Ishikawa (cell line): ENCODE data around the gene GTPBP10.

ENCODE experiments used
- CEBPB ChIP-seq: IDR thresholded peaks from 2 replicates; pipeline ENCODE4 v1.6.1; 2012
- CREB1 ChIP-seq: IDR thresholded peaks from 2 replicates; pipeline ENCODE4 v1.6.1; 2012; ENCODE audit warnings: low read depth
- EGR1 ChIP-seq: IDR thresholded peaks from 2 replicates; pipeline ENCODE4 v1.6.1; 2012
- EP300 ChIP-seq: IDR thresholded peaks from 2 replicates; pipeline ENCODE4 v1.6.1; 2012; ENCODE audit warnings: borderline replicate concordance
- FOXM1 ChIP-seq: IDR thresholded peaks from 2 replicates; pipeline ENCODE4 v1.6.1; 2012; ENCODE audit warnings: low read depth, borderline replicate concordance
- NFIC ChIP-seq: IDR thresholded peaks from 2 replicates; pipeline ENCODE4 v1.6.1; 2012
- RAD21 ChIP-seq: IDR thresholded peaks from 2 replicates; pipeline ENCODE4 v1.6.1; 2012; ENCODE audit warnings: low read depth
- TAF1 ChIP-seq: IDR thresholded peaks from 2 replicates; pipeline ENCODE4 v1.6.1; 2012; ENCODE audit warnings: low read depth, mild to moderate bottlenecking
- TCF12 ChIP-seq: IDR thresholded peaks from 2 replicates; pipeline ENCODE4 v1.6.1; 2012; ENCODE audit warnings: low read depth
- TEAD4 ChIP-seq: IDR thresholded peaks from 2 replicates; pipeline ENCODE4 v1.6.1; 2012
- YY1 ChIP-seq: IDR thresholded peaks from 2 replicates; pipeline ENCODE4 v1.6.1; 2012; ENCODE audit warnings: low read depth
- ZBTB7A ChIP-seq: IDR thresholded peaks from 2 replicates; pipeline ENCODE4 v1.6.1; 2012; ENCODE audit warnings: low read depth
- TF ChIP-seq, protein P1 (sequence below): IDR thresholded peaks from 2 replicates; pipeline ENCODE4 v1.6.1; 2012; ENCODE audit warnings: low read depth, mild to moderate bottlenecking
- TF ChIP-seq, protein P2 (sequence below): IDR thresholded peaks from 2 replicates; pipeline ENCODE4 v1.6.1; 2012
- TF ChIP-seq, protein P3 (sequence below): IDR thresholded peaks from 2 replicates; pipeline ENCODE4 v1.6.1; 2012

GTPBP10 gene

DNA sequence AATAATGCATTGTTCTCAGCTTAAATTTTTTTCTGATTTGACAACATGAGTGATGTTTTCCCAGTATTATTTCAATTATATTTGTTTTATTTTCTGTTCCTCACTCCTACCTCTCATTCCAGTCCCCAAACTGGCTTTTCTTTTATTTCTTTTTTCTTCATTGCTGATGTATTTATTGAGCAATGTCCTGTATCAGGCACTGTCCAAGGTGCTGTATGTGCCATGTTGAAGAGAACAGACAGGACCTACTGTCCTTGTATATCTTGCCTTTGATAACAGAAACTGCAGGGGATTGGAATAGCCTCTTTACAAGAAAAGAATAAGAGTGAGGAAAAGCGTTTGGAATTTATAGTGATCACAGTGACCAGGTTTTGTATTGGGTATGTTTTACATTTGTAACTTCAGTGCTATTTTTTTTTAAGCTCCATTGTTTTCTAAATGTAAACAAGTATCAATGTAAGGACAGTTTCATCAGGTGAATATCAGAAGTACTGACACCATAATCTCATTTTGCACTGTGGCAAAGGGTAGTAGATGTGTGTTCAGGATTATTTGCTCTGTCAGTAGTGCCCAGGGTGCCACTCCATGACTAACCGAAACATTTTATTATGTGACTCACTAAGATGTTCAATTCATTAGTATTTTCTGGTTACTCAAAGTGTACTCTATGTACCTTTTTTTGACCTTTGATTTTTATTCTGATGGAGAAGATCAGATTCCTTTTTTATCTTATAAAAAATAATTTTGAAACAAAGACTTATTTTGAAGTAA is 41.1 kb downstream of the GTPBP10 start:
- TF ChIP-seq TAF1 (no peak), CEBPB (peak; percentile 70), ZBTB7A (no peak), YY1 (no peak), NFIC (no peak)
- TF ChIP-seq, protein P1, sequence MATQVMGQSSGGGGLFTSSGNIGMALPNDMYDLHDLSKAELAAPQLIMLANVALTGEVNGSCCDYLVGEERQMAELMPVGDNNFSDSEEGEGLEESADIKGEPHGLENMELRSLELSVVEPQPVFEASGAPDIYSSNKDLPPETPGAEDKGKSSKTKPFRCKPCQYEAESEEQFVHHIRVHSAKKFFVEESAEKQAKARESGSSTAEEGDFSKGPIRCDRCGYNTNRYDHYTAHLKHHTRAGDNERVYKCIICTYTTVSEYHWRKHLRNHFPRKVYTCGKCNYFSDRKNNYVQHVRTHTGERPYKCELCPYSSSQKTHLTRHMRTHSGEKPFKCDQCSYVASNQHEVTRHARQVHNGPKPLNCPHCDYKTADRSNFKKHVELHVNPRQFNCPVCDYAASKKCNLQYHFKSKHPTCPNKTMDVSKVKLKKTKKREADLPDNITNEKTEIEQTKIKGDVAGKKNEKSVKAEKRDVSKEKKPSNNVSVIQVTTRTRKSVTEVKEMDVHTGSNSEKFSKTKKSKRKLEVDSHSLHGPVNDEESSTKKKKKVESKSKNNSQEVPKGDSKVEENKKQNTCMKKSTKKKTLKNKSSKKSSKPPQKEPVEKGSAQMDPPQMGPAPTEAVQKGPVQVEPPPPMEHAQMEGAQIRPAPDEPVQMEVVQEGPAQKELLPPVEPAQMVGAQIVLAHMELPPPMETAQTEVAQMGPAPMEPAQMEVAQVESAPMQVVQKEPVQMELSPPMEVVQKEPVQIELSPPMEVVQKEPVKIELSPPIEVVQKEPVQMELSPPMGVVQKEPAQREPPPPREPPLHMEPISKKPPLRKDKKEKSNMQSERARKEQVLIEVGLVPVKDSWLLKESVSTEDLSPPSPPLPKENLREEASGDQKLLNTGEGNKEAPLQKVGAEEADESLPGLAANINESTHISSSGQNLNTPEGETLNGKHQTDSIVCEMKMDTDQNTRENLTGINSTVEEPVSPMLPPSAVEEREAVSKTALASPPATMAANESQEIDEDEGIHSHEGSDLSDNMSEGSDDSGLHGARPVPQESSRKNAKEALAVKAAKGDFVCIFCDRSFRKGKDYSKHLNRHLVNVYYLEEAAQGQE: peak; percentile 81

DNA sequence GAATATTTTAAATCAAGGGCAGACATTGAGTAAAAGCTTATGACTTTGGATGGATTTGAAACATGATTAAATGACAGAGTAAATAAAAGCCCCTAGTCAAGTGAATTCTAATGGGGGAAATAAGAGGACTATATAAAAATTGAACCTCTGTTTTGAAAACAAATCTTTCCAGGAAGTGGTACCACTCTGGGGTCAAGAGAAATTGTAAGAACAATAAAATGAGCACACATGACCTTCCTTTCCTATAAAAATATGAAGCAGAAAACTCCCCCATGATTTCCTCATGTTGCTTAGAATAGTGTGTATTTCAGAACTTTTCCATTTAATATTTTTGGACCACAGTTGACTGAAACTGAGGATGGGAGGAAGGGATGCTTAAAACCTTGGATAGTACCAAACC is 44.4 kb downstream of the GTPBP10 start:
- no peak for TF ChIP-seq CREB1
- no peak for TF ChIP-seq EGR1
- TF ChIP-seq CEBPB: no peak
- no peak for TF ChIP-seq FOXM1
- TF ChIP-seq, protein P2, sequence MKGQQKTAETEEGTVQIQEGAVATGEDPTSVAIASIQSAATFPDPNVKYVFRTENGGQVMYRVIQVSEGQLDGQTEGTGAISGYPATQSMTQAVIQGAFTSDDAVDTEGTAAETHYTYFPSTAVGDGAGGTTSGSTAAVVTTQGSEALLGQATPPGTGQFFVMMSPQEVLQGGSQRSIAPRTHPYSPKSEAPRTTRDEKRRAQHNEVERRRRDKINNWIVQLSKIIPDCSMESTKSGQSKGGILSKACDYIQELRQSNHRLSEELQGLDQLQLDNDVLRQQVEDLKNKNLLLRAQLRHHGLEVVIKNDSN: no peak
- no peak for TF ChIP-seq NFIC
- TF ChIP-seq, protein P3, sequence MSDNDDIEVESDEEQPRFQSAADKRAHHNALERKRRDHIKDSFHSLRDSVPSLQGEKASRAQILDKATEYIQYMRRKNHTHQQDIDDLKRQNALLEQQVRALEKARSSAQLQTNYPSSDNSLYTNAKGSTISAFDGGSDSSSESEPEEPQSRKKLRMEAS: no peak
- TF ChIP-seq, protein P1: no peak

DNA sequence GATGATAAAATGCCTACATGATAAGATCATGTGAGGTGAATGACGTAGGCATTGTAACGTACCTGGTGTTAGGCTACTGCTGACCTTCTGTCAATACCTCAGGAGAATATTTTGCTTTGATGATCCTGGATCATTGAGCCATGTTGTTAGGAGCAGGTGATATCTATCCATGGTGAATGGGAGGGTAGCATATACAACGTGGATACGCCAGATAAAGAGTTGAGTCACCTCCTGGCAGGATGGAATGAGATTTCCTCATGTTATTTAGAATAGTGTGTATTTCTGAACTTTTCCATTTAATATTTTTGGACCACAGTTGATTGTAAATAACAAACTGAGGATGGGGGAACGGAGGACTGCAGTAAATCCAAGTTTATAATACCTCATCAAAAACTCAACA is 45.0 kb downstream of the GTPBP10 start:
- no peak for TF ChIP-seq EP300
- TF ChIP-seq, protein P2: no peak
- TF ChIP-seq FOXM1: no peak
- no peak for TF ChIP-seq CEBPB
- no peak for TF ChIP-seq TCF12
- TF ChIP-seq CREB1: no peak
- TF ChIP-seq, protein P1: no peak
- no peak for TF ChIP-seq EGR1
- no peak for TF ChIP-seq TEAD4
- TF ChIP-seq TAF1: no peak
- TF ChIP-seq RAD21: no peak
- no peak for TF ChIP-seq YY1
- no peak for TF ChIP-seq NFIC
- TF ChIP-seq, protein P3: no peak
- no peak for TF ChIP-seq ZBTB7A

DNA sequence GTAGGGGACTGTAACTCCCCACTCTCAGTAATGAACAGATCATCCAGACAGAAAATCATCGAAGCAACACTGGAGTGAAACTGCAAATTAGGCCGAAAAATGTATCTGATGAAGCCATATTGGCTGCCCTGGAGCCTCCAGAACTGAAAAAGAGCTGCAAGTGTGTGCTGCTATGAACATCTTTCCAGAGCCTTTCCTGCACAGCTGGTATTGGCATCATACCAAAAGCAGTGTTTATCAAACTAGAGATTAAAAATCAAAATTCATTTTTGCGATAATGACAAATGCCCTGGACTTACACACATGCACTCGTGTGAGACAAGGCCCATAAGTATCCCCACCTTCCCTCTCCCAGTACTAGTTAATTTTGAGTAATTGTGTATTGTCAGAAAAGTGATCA is 49.9 kb downstream of the GTPBP10 start:
- TF ChIP-seq, protein P1: no peak
- no peak for TF ChIP-seq EGR1
- TF ChIP-seq NFIC: no peak
- TF ChIP-seq, protein P2: no peak
- TF ChIP-seq TAF1: no peak
- TF ChIP-seq ZBTB7A: no peak
- no peak for TF ChIP-seq YY1
- TF ChIP-seq, protein P3: no peak
- no peak for TF ChIP-seq TEAD4
- no peak for TF ChIP-seq FOXM1
- TF ChIP-seq RAD21: no peak
- TF ChIP-seq TCF12: no peak
- TF ChIP-seq EP300: no peak
- no peak for TF ChIP-seq CEBPB
